H1 (cell line): ENCODE results near the gene SLC52A1. TPM values are rescaled to one million over a fixed set of nuclear protein-coding genes. Genes with fewer than 3 reads are reported as not detected.

Experiments
- CTCF ChIA-PET: fragments of 300-600 bp; sonication (Branson Sonifier 250); formaldehyde crosslinking; loops from one replicate; lab custom pipeline; 2021; ENCODE audit not compliant: partially characterized antibody; lab: Charles Lee
- POLR2A ChIA-PET: fragments of 300-600 bp; sonication (Branson Sonifier 250); formaldehyde crosslinking; loops from one replicate; lab custom pipeline; 2021; ENCODE audit warnings: inconsistent platforms; ENCODE audit not compliant: partially characterized antibody; lab: Charles Lee
- DNase-seq, 2 experiments: peaks; one replicate each; pipeline versions ENCODE4 v3.0.0 to v3.0.0-alpha.2; 2010 to 2022; ENCODE audit warnings: low spot score in 2 of 2, low read depth in 1 of 2, mixed read lengths in 1 of 2
- FAIRE-seq: peaks from 2 replicates; lab custom pipeline; 2011; peaks lifted over from hg19 to GRCh38; lab: Jason Lieb, UNC
- H2AFZ ChIP-seq: 2 replicates; pipeline ENCODE4 v1.8.1; 2012; ENCODE audit warnings: low read length, inconsistent platforms
- H2AK5ac ChIP-seq: 2 replicates; pipeline ENCODE4 v1.6.1; 2013; ENCODE audit warnings: low read depth, low read length
- H2BK120ac ChIP-seq: replicated peaks from 2 replicates; pipeline ENCODE3; 2013; ENCODE audit warnings: low read depth, low read length, inconsistent platforms
- H2BK12ac ChIP-seq: 2 replicates; pipeline ENCODE4 v1.6.1; 2013; ENCODE audit warnings: low read depth, low read length
- H2BK15ac ChIP-seq: 2 replicates; pipeline ENCODE4 v1.6.1; 2013; ENCODE audit warnings: low read length
- H2BK20ac ChIP-seq: 2 replicates; pipeline ENCODE4 v1.6.1; 2013; ENCODE audit warnings: low read length
- H2BK5ac ChIP-seq: 2 replicates; pipeline ENCODE4 v1.6.1; 2013; ENCODE audit warnings: low read depth, low read length
- H3K14ac ChIP-seq: 2 replicates; pipeline ENCODE4 v1.6.1; 2013; ENCODE audit warnings: inconsistent platforms; ENCODE audit not compliant: insufficient read length
- H3K18ac ChIP-seq: 2 replicates; pipeline ENCODE4 v1.6.1; 2013; ENCODE audit warnings: low read length; ENCODE audit errors: extremely low read depth
- H3K23ac ChIP-seq: 2 replicates; pipeline ENCODE4 v1.6.1; 2013; ENCODE audit warnings: inconsistent platforms; ENCODE audit not compliant: insufficient read length
- H3K23me2 ChIP-seq: 2 replicates; pipeline ENCODE4 v1.6.1; 2013; ENCODE audit warnings: low read depth, low read length
- H3K27ac ChIP-seq: 2 replicates; pipeline ENCODE4 v1.6.1; 2011; ENCODE audit warnings: low read depth, low read length, inconsistent platforms
- H3K27me3 ChIP-seq, 4 experiments: replicated peaks in 1 of 4; 1 replicate in 1 of 4; 2 replicates in 3 of 4; pipeline versions ENCODE4 v1.6.1 to v1.8.1; 2011 to 2013; ENCODE audit warnings: low read length in 3 of 4, mild to moderate bottlenecking in 3 of 4, inconsistent platforms in 2 of 4, mixed read lengths in 2 of 4, moderate library complexity in 1 of 4; ENCODE audit not compliant: control insufficient read depth in 3 of 4, insufficient read depth in 3 of 4; ENCODE audit errors: extremely low read depth in 1 of 4
- H3K36me3 ChIP-seq, 4 experiments: 2 replicates each; pipeline versions ENCODE4 v1.6.1 to v1.8.1; 2011 to 2013; ENCODE audit warnings: mild to moderate bottlenecking in 4 of 4, low read length in 3 of 4, moderate library complexity in 2 of 4, control low read depth in 1 of 4, inconsistent platforms in 1 of 4; ENCODE audit not compliant: insufficient read depth in 4 of 4, control insufficient read depth in 2 of 4
- H3K4ac ChIP-seq: replicated peaks from 2 replicates; pipeline ENCODE3; 2013; ENCODE audit warnings: low read length, low read depth, mixed read lengths, inconsistent platforms; ENCODE audit not compliant: insufficient read length
- H3K4me1 ChIP-seq, 4 experiments: replicated peaks in 1 of 4; 1 replicate in 1 of 4; 2 replicates in 3 of 4; pipeline versions ENCODE4 v1.6.1 to v1.8.1; 2011 to 2013; ENCODE audit warnings: low read length in 3 of 4, inconsistent platforms in 2 of 4, mixed read lengths in 1 of 4; ENCODE audit not compliant: insufficient read depth in 4 of 4, control insufficient read depth in 3 of 4
- H3K4me2 ChIP-seq, 2 experiments: 2 replicates each; pipeline versions ENCODE4 v1.6.1 to v1.8.1; 2011 to 2013; ENCODE audit warnings: low read depth in 2 of 2, low read length in 2 of 2, control low read depth in 1 of 2, inconsistent platforms in 1 of 2, mild to moderate bottlenecking in 1 of 2; ENCODE audit not compliant: insufficient read depth in 1 of 2
- H3K4me3 ChIP-seq, 4 experiments: fragments of 200-600, 300-600 bp in 1 of 4; sonication (generic), shearing (Covaris generic), sonication (Bioruptor Twin) in 1 of 4; 2 replicates each; pipeline versions ENCODE4 v1.5.1 to v1.8.1; 2011 to 2016; ENCODE audit warnings: low read length in 4 of 4, low read depth in 3 of 4, control low read depth in 2 of 4, inconsistent platforms in 2 of 4, mild to moderate bottlenecking in 2 of 4, mixed read lengths in 1 of 4, moderate library complexity in 1 of 4; ENCODE audit not compliant: insufficient read depth in 2 of 4; ENCODE audit errors: extremely low read depth in 1 of 4
- H3K56ac ChIP-seq: replicated peaks from 2 replicates; pipeline ENCODE3; 2013; ENCODE audit warnings: low read depth, mild to moderate bottlenecking, mixed read lengths, low read length, inconsistent platforms; ENCODE audit not compliant: insufficient read length
- H3K79me1 ChIP-seq: 2 replicates; pipeline ENCODE4 v1.6.1; 2013; ENCODE audit warnings: low read depth, low read length, control low read depth
- H3K79me2 ChIP-seq, 2 experiments: 2 replicates each; pipeline versions ENCODE4 v1.6.1 to v1.8.1; 2012 to 2013; ENCODE audit warnings: low read length in 2 of 2, mild to moderate bottlenecking in 2 of 2, inconsistent platforms in 1 of 2; ENCODE audit not compliant: insufficient read depth in 2 of 2, control insufficient read depth in 1 of 2
- H3K9ac ChIP-seq, 4 experiments: replicated peaks in 1 of 4; 1 replicate in 1 of 4; 2 replicates in 3 of 4; pipeline versions ENCODE4 v1.6.1 to v1.8.1; 2011 to 2013; ENCODE audit warnings: low read depth in 3 of 4, low read length in 3 of 4, control low read depth in 2 of 4, mild to moderate bottlenecking in 2 of 4, moderate library complexity in 2 of 4, inconsistent platforms in 1 of 4; ENCODE audit errors: extremely low read depth in 1 of 4
- H3K9me3 ChIP-seq, 2 experiments: 2 replicates each; pipeline versions ENCODE4 v1.6.1 to v1.8.1; 2012 to 2013; ENCODE audit warnings: mild to moderate bottlenecking in 2 of 2, moderate library complexity in 2 of 2, control low read depth in 1 of 2, inconsistent platforms in 1 of 2, low read depth in 1 of 2, low read length in 1 of 2, mixed read lengths in 1 of 2; ENCODE audit not compliant: insufficient read depth in 2 of 2
- H4K20me1 ChIP-seq, 2 experiments: replicated peaks in 1 of 2; 2 replicates each; pipeline versions ENCODE3 to v1.8.1; 2011 to 2013; ENCODE audit warnings: inconsistent platforms in 2 of 2, low read length in 2 of 2, mild to moderate bottlenecking in 1 of 2; ENCODE audit not compliant: insufficient read depth in 2 of 2, control insufficient read depth in 1 of 2
- H4K5ac ChIP-seq: 2 replicates; pipeline ENCODE4 v1.6.1; 2013; ENCODE audit warnings: low read length, low read depth, mixed read lengths, inconsistent platforms; ENCODE audit not compliant: insufficient read length
- H4K8ac ChIP-seq: 2 replicates; pipeline ENCODE4 v1.8.0; 2013; ENCODE audit warnings: mild to moderate bottlenecking, moderate library complexity, low read length, inconsistent platforms; ENCODE audit not compliant: insufficient read depth; ENCODE audit errors: extremely low read depth
- H4K91ac ChIP-seq: replicated peaks from 2 replicates; pipeline ENCODE3; 2013; ENCODE audit warnings: low read length, mixed read lengths, inconsistent platforms; ENCODE audit not compliant: insufficient read length
- EP300 ChIP-seq, 2 experiments: IDR thresholded peaks; 1 replicate in 1 of 2; 2 replicates in 1 of 2; pipeline ENCODE4 v1.6.1; 2011 to 2012; ENCODE audit warnings: low read depth in 2 of 2, low read length in 2 of 2, mild to moderate bottlenecking in 2 of 2, borderline replicate concordance in 1 of 2, inconsistent platforms in 1 of 2, moderate library complexity in 1 of 2
- KDM5A ChIP-seq: fragments of 200-600 bp; IDR thresholded peaks from 2 replicates; pipeline ENCODE4 v1.7.1; 2012; ENCODE audit warnings: mild to moderate bottlenecking, low read length, inconsistent platforms, mixed read lengths
- SRF ChIP-seq: IDR thresholded peaks from 2 replicates; pipeline ENCODE4 v1.6.1; 2011; ENCODE audit warnings: mild to moderate bottlenecking, low read depth, low read length, moderate library complexity
- WGBS, 2 experiments: shearing (Covaris generic) in 1 of 2; methylation state at CpG; one replicate each; pipeline versions ENCODE4 v1.1.6 to v1.1.7; 2013 to 2015; ENCODE audit warnings: low lambda C conversion rate in 2 of 2, mixed read lengths in 2 of 2, inconsistent platforms in 1 of 2, low coverage in 1 of 2, missing lambda C conversion rate in 1 of 2; ENCODE audit not compliant: insufficient replicate concordance in 2 of 2, insufficient coverage in 1 of 2, insufficient read length in 1 of 2; ENCODE audit errors: extremely low coverage in 1 of 2, missing lambda C conversion rate in 1 of 2; 5-methylcytosine and 5-hydroxymethylcytosine counted together
- long read RNA-seq, 2 experiments: library from RNA in 1 of 2; library from capped mRNA in 1 of 2; stranded (forward); transcript quantifications; one replicate each; pipeline ENCODE4 v2.0.0, GENCODE V29; 2021; ENCODE audit warnings: inconsistent platforms in 1 of 2
- polyA minus RNA-seq, 3 experiments: library from RNA; depleted of rRNA, polyadenylated mRNA; stranded (reverse); fragments of >200 nt; gene quantifications; 1 replicate in 2 of 3; 2 replicates in 1 of 3; pipeline ENCODE4 v1.2.3, GENCODE V29; 2011
- polyA plus RNA-seq, 7 experiments: library from polyadenylated mRNA; depleted of rRNA in 3 of 7; stranded (reverse) in 5 of 7; unstranded in 2 of 7; fragments of >200 nt in 5 of 7; fragments of 200-250 nt in 2 of 7; gene quantifications; 1 replicate in 5 of 7; 2 replicates in 1 of 7; 4 replicates in 1 of 7; pipeline versions ENCODE4 v1.2.1 to v1.2.3, GENCODE V29; 2011 to 2013; ENCODE audit warnings: missing spikeins in 2 of 7, mixed read lengths in 2 of 7
- total RNA-seq: library from RNA; stranded (reverse); fragmentation: NEBNext Ultra II Directional; extraction: Animal tissue kit (Norgen Biotek cat#: 25700); gene quantifications from 2 replicates; pipeline ENCODE4 v1.2.1, GENCODE V29; 2021
- TF ChIP-seq, protein P1 (sequence below), 3 experiments: IDR thresholded peaks; 1 replicate in 2 of 3; 2 replicates in 1 of 3; pipeline versions ENCODE4 v1.5.1 to v1.6.1; 2011; ENCODE audit warnings: low read length in 3 of 3, mild to moderate bottlenecking in 3 of 3, inconsistent platforms in 2 of 3, low read depth in 1 of 3, moderate library complexity in 1 of 3; ENCODE audit not compliant: insufficient read depth in 1 of 3; ENCODE audit errors: control extremely low read depth in 1 of 3

The SLC52A1 gene
- total RNA-seq (0.61 and 0.63 TPM in 2 replicates), polyA plus RNA-seq (2011; rRNA removed) (0.67 and 1.2 TPM in 2 replicates), polyA minus RNA-seq (2011; rRNA and poly(A)+ RNA removed) (0.24 and 0.32 TPM in 2 replicates)
- polyA plus RNA-seq (2011; cell fraction: cytosol; rRNA removed): 0.84 TPM
- polyA plus RNA-seq (2011; cell fraction: nucleus; rRNA removed): 2.1 TPM
- 0.32 to 0.46 TPM (median 0.42 TPM) in 4 replicates for polyA plus RNA-seq (2012, experiment 1 of 2)
- 0.31 TPM for polyA plus RNA-seq (2012, experiment 2 of 2)
- polyA plus RNA-seq (2013, experiment 1 of 2): 0.51 TPM
- polyA plus RNA-seq (2013, experiment 2 of 2): 0.50 TPM
- 0.73 TPM for polyA minus RNA-seq (2011; cell fraction: cytosol; rRNA and poly(A)+ RNA removed)
- polyA minus RNA-seq (2011; cell fraction: nucleus; rRNA and poly(A)+ RNA removed): not detected
- long read RNA-seq, experiment 1: 0 reads
- long read RNA-seq, experiment 2: 0 reads

GRCh38 chr17:5035315-5035714 is at the start of gene SLC52A1:
TSS of gene SLC52A1 (minus strand) at chr17:5035426. CDS start at chr17:5034606, 820 bp downstream.
- H3K14ac ChIP-seq: no peak within 1 kb of the TSS
- WGBS, 2 experiments: 31% methylated on average over 19 of the region's 24 CpGs; no CpG with 5 or more reads in 1 of the 2 experiments
- H4K20me1 ChIP-seq: no peaks in the 10 kb centered on the region
- FAIRE-seq (no peak), DNase-seq (peak; percentile 13 to 73)
- peak within 1 kb of the TSS; percentile 60 to 62 for H3K4me2 ChIP-seq
- H3K4me1 ChIP-seq: no peaks in the 10 kb centered on the region; a peak in 1 of 7 replicates
- no peak within 1 kb of the TSS for H2BK15ac ChIP-seq
- no peaks in the 10 kb centered on the region for H3K36me3 ChIP-seq
- H3K23me2 ChIP-seq: peaks cover 4% of the 10 kb centered on the region; the same call in 1 of the 2 replicates
- H3K9me3 ChIP-seq: no peaks in the 10 kb centered on the region
- ChIA-PET POLR2A (interaction anchor here (0.6 to 2.0 kb wide), 8 partner anchors 10 to 115 kb away, joined by 3 to 7 read pairs (median 4); partner anchors contain the start of genes RNF167 and SLC25A11), CTCF (interaction anchor here (0.6 to 11.5 kb wide), 15 partner anchors 9 to 1988 kb away, joined by 3 to 102 read pairs (median 4); partner anchors contain the start of gene ENO3)
- no peak for TF ChIP-seq EP300 (IDR thresholded peaks at IDR 0.05; ENCODE audit: borderline replicate concordance in 1 of 2, low read depth in 2 of 2, low read length in 2 of 2)
- TF ChIP-seq SRF: no peak
- TF ChIP-seq KDM5A: no peak
- TF ChIP-seq, protein P1, sequence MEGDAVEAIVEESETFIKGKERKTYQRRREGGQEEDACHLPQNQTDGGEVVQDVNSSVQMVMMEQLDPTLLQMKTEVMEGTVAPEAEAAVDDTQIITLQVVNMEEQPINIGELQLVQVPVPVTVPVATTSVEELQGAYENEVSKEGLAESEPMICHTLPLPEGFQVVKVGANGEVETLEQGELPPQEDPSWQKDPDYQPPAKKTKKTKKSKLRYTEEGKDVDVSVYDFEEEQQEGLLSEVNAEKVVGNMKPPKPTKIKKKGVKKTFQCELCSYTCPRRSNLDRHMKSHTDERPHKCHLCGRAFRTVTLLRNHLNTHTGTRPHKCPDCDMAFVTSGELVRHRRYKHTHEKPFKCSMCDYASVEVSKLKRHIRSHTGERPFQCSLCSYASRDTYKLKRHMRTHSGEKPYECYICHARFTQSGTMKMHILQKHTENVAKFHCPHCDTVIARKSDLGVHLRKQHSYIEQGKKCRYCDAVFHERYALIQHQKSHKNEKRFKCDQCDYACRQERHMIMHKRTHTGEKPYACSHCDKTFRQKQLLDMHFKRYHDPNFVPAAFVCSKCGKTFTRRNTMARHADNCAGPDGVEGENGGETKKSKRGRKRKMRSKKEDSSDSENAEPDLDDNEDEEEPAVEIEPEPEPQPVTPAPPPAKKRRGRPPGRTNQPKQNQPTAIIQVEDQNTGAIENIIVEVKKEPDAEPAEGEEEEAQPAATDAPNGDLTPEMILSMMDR (IDR thresholded peaks at IDR 0.05; ENCODE audit: control extremely low read depth in 1 of 3, insufficient read depth in 1 of 3, low read depth in 1 of 3, low read length in 3 of 3): peak in 2 of 3 experiments; percentile 0 to 3; a peak in 1 of 4 replicates
- no peak within 1 kb of the TSS for H4K91ac ChIP-seq
- H3K4ac ChIP-seq: no peak within 1 kb of the TSS
- H2BK12ac ChIP-seq: no peak within 1 kb of the TSS
- no peak within 1 kb of the TSS; the same call in 1 of the 2 replicates for H4K8ac ChIP-seq
- peaks cover 0 to 14% (median 1%) of the 10 kb centered on the region in 4 experiments; a peak in 5 of 7 replicates for H3K27me3 ChIP-seq
- no peak within 1 kb of the TSS for H2AK5ac ChIP-seq
- H3K23ac ChIP-seq: no peak within 1 kb of the TSS
- H2BK20ac ChIP-seq: no peak within 1 kb of the TSS
- no peak within 1 kb of the TSS for H3K18ac ChIP-seq
- H2BK5ac ChIP-seq: no peak within 1 kb of the TSS
- H3K9ac ChIP-seq: no peak within 1 kb of the TSS
- no peak within 1 kb of the TSS for H3K56ac ChIP-seq
- no peaks in the 10 kb centered on the region for H3K79me1 ChIP-seq
- 0 out of 2 replicates have a peak within 1 kb of the TSS, but pooled peaks have one; percentile 27 for H2AFZ ChIP-seq
- no peak within 1 kb of the TSS for H3K27ac ChIP-seq
- peak within 1 kb of the TSS; percentile 3 to 58 (median 18); a peak in 7 of 8 replicates for H3K4me3 ChIP-seq
- no peak within 1 kb of the TSS for H2BK120ac ChIP-seq
- no peak within 1 kb of the TSS for H4K5ac ChIP-seq
- H3K79me2 ChIP-seq: no peaks in the 10 kb centered on the region
